Measurements from ENCODE around the gene SPPL2C.

DNA sequence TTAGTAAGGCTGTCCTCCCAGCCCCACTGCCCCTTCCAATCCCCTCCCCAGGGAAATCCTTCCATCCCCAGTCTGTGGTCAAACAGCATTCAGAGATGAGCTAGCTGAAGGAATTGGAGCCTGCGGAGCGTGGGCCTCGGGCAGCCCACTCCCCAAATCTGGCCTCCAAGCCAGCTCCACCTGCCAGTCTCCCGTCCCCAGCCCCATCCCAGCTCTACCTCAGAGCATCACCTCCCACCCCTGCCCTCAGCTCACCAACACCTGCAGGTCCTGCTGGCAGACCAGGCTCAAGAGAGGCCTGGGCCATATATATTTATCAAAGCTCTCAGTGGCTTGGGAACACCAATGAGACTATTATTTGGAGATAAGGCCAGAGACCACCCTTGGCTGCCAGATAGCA is 5.2 kb upstream of the SPPL2C start:
- TF ChIP-seq CTCF (conservative IDR thresholded peaks at IDR 0.05; ENCODE audit: low read length) (no peak), EZH2phosphoT487 (IDR thresholded peaks at IDR 0.05; ENCODE audit: borderline replicate concordance, low read depth, low read length) (no peak)
